ENCODE results near the gene HBZ.
"Not testable (repeated sequence)": the region's sequence is repeated elsewhere in the genome, so short reads cannot be mapped to it uniquely, and the experiment has no call there.

The HBZ gene

DNA sequence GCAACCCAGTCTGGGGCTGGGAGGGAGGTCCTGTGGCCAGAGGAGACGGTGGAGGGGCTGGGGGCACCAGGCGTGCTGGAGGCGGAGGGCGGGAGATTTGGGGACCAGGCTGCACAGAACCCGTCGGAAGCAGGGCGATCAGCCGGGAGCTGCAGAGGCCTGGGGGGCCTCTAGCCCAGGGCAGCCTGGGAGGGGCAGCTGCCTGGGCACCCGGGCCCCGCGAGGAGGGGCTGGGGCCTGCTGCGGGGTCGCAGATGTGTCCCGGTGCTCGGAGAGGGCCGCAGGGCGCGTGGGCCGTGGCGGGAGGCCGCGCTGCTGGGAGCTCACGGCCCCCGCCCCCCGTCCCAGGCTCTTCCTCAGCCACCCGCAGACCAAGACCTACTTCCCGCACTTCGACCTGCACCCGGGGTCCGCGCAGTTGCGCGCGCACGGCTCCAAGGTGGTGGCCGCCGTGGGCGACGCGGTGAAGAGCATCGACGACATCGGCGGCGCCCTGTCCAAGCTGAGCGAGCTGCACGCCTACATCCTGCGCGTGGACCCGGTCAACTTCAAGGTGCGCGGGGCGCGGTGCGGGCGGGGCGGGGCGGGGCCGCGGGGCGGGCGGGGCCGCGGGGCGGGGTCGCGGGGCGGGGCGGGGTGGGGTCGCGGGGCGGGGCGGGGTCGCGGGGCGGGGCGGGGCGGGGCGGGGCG, 11.8 kb downstream of the HBZ start:
- DNase-seq, result not testable (repeated sequence)

GRCh38 chr16:164827-165538, 12.5 kb downstream of the HBZ start:
- DNase-seq, result no peak

GRCh38 chr16:165539-166374, 13.3 kb downstream of the HBZ start, which contains the start of gene HBM:
HBM (plus strand) TSS chr16:165978; CDS start chr16:165998, 20 bp downstream.
- DNase-seq, result no peak

DNA sequence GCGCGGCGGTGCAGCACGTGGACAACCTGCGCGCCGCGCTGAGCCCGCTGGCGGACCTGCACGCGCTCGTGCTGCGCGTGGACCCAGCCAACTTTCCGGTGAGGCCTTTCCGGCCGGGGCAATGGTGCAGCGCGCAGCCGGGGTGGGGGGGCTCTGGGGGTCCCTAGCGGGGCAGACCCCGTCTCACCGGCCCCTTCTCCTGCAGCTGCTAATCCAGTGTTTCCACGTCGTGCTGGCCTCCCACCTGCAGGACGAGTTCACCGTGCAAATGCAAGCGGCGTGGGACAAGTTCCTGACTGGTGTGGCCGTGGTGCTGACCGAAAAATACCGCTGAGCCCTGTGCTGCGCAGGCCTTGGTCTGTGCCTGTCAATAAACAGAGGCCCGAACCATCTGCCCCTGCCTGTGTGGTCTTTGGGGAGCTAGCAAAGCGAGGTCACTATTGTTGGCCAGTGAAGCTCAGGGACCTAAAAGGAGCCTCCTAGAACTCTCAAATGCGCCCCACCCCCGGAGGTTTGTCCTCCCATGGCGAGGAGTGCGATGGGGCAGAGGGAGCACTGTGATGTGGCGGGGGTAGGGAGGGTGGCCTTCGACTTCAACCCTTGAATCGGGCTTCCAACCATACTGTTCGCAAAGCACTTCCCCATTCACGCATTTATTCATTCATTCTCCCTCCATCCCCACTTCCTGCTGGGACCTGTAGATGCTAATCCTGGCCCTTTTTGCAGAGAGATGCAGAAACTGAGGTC, 14.1 kb downstream of the HBZ start:
- DNase-seq, result no peak

DNA sequence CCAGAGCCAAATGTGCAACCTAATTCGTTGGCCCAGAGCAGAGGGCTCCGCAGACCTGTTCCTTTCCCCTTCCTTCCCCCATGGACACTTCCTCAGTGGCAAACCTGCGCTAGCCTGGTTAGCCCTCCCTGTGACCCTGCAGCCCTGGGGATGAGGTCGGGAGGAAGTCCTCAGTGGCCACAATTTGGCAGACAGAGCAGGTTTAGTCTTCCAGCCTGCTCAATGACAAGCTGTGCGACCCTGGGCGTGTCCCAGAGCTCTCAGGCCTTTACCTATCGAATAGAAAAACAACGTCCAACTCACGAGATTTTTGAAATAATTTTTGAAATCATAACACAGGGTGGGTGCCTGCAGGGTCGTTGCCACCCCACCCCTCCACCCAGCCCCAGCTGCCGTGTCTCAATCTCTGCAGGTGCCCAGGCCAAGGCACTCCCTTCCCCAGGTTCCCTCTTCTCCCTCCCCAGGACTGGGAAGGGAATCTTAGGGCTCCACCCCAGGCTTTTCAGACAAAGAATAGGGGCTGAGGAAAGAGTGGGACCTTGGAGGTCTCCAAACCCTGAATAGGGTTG, 14.8 kb downstream of the HBZ start:
- no peak for DNase-seq

- DNase-seq, result no peak
Measured at GRCh38 chr16:168424-168823, 16.0 kb downstream of the HBZ start.

- DNase-seq, result no peak
Measured at GRCh38 chr16:169014-169413, 16.6 kb downstream of the HBZ start.

GRCh38 chr16:170088-170507, 17.7 kb downstream of the HBZ start:
- not testable (repeated sequence) for DNase-seq

- DNase-seq, result no peak
Measured at GRCh38 chr16:170788-171187, 18.3 kb downstream of the HBZ start.

DNA sequence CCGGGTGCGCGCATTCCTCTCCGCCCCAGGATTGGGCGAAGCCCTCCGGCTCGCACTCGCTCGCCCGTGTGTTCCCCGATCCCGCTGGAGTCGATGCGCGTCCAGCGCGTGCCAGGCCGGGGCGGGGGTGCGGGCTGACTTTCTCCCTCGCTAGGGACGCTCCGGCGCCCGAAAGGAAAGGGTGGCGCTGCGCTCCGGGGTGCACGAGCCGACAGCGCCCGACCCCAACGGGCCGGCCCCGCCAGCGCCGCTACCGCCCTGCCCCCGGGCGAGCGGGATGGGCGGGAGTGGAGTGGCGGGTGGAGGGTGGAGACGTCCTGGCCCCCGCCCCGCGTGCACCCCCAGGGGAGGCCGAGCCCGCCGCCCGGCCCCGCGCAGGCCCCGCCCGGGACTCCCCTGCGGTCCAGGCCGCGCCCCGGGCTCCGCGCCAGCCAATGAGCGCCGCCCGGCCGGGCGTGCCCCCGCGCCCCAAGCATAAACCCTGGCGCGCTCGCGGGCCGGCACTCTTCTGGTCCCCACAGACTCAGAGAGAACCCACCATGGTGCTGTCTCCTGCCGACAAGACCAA, 20.0 kb downstream of the HBZ start, which contains the start of gene HBA2:
Gene HBA2, plus strand, starts transcription at position 503 of the 568 bp plus-strand sequence. Its CDS starts 37 bp downstream, at position 540.
- DNase-seq, result not testable (repeated sequence)

- DNase-seq, result not testable (repeated sequence)
Measured at GRCh38 chr16:173211-173854, 20.9 kb downstream of the HBZ start.

- DNase-seq, result not testable (repeated sequence)
Measured at GRCh38 chr16:173928-174769, 21.7 kb downstream of the HBZ start.

GRCh38 chr16:175011-175949, 22.8 kb downstream of the HBZ start:
- DNase-seq, result no peak

DNA sequence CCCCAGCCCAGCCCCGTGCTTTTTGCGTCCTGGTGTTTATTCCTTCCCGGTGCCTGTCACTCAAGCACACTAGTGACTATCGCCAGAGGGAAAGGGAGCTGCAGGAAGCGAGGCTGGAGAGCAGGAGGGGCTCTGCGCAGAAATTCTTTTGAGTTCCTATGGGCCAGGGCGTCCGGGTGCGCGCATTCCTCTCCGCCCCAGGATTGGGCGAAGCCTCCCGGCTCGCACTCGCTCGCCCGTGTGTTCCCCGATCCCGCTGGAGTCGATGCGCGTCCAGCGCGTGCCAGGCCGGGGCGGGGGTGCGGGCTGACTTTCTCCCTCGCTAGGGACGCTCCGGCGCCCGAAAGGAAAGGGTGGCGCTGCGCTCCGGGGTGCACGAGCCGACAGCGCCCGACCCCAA, 23.6 kb downstream of the HBZ start:
- not testable (repeated sequence) for DNase-seq

DNA sequence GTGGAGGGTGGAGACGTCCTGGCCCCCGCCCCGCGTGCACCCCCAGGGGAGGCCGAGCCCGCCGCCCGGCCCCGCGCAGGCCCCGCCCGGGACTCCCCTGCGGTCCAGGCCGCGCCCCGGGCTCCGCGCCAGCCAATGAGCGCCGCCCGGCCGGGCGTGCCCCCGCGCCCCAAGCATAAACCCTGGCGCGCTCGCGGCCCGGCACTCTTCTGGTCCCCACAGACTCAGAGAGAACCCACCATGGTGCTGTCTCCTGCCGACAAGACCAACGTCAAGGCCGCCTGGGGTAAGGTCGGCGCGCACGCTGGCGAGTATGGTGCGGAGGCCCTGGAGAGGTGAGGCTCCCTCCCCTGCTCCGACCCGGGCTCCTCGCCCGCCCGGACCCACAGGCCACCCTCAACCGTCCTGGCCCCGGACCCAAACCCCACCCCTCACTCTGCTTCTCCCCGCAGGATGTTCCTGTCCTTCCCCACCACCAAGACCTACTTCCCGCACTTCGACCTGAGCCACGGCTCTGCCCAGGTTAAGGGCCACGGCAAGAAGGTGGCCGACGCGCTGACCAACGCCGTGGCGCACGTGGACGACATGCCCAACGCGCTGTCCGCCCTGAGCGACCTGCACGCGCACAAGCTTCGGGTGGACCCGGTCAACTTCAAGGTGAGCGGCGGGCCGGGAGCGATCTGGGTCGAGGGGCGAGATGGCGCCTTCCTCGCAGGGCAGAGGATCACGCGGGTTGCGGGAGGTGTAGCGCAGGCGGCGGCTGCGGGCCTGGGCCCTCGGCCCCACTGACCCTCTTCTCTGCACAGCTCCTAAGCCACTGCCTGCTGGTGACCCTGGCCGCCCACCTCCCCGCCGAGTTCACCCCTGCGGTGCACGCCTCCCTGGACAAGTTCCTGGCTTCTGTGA, 24.3 kb downstream of the HBZ start, which contains the start of gene HBA1:
Gene HBA1, plus strand, starts transcription at position 204 of the 906 bp plus-strand sequence. Its CDS starts 37 bp downstream, at position 241.
- not testable (repeated sequence) for DNase-seq

DNA sequence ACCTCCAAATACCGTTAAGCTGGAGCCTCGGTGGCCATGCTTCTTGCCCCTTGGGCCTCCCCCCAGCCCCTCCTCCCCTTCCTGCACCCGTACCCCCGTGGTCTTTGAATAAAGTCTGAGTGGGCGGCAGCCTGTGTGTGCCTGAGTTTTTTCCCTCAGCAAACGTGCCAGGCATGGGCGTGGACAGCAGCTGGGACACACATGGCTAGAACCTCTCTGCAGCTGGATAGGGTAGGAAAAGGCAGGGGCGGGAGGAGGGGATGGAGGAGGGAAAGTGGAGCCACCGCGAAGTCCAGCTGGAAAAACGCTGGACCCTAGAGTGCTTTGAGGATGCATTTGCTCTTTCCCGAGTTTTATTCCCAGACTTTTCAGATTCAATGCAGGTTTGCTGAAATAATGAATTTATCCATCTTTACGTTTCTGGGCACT, 25.0 kb downstream of the HBZ start:
- no peak for DNase-seq
